ENCODE results near the gene IKZF2. TPM values are rescaled to one million over a fixed set of nuclear protein-coding genes. Genes with fewer than 3 reads are reported as not detected.
A peak's percentile ranks its signal among the peaks of the same experiment; 100 is the strongest.

The IKZF2 gene
- total RNA-seq, 2 experiments from 2014 or later, result 12.9 to 13.0 TPM

GRCh38 chr2:212959471-212960117 lies 191.8 kb downstream of the IKZF2 start:
- H3K4me1 Mint-ChIP-seq, result peaks cover 29% of the 10 kb centered on the region
- no peak overlapping the region for H3K4me3 Mint-ChIP-seq
- peaks cover 1% of the 10 kb centered on the region for H3K36me3 Mint-ChIP-seq
- no peak for DNase-seq
- no peaks in the 10 kb centered on the region for H3K27me3 Mint-ChIP-seq
- no peak overlapping the region for H3K27ac Mint-ChIP-seq
- H3K9me3 Mint-ChIP-seq, result peaks cover 5% of the 10 kb centered on the region

GRCh38 chr2:212958757-212959295 lies 192.6 kb downstream of the IKZF2 start:
- H3K27ac Mint-ChIP-seq, result peak overlapping the region; percentile 47
- H3K27me3 Mint-ChIP-seq, result no peaks in the 10 kb centered on the region
- H3K4me1 Mint-ChIP-seq, result peaks cover 29% of the 10 kb centered on the region
- peaks cover 1% of the 10 kb centered on the region for H3K36me3 Mint-ChIP-seq
- DNase-seq, result no peak
- peaks cover 5% of the 10 kb centered on the region for H3K9me3 Mint-ChIP-seq
- H3K4me3 Mint-ChIP-seq, result no peak overlapping the region

- Mint-ChIP-seq H3K27ac (no peak overlapping the region), H3K27me3 (peaks cover 3% of the 10 kb centered on the region), H3K4me1 (peaks cover 32% of the 10 kb centered on the region), H3K4me3 (no peak overlapping the region), H3K9me3 (peaks cover 5% of the 10 kb centered on the region), H3K36me3 (peaks cover 4% of the 10 kb centered on the region)
- DNase-seq, result no peak
Measured at GRCh38 chr2:212958133-212958532, 193.3 kb downstream of the IKZF2 start.

GRCh38 chr2:212957624-212958023 lies 193.8 kb downstream of the IKZF2 start:
- no peak overlapping the region for H3K27ac Mint-ChIP-seq
- H3K9me3 Mint-ChIP-seq, result peaks cover 5% of the 10 kb centered on the region
- no peak for DNase-seq
- H3K4me3 Mint-ChIP-seq, result no peak overlapping the region
- H3K4me1 Mint-ChIP-seq, result peaks cover 36% of the 10 kb centered on the region
- peaks cover 4% of the 10 kb centered on the region for H3K27me3 Mint-ChIP-seq
- peaks cover 5% of the 10 kb centered on the region for H3K36me3 Mint-ChIP-seq

GRCh38 chr2:212956665-212957607 lies 194.5 kb downstream of the IKZF2 start:
- Mint-ChIP-seq H3K9me3 (peaks cover 5% of the 10 kb centered on the region), H3K4me1 (peaks cover 38% of the 10 kb centered on the region), H3K27me3 (peaks cover 4% of the 10 kb centered on the region), H3K4me3 (no peak overlapping the region), H3K36me3 (peaks cover 5% of the 10 kb centered on the region), H3K27ac (peak overlapping the region; percentile 22)
- DNase-seq, result no peak

GRCh38 chr2:212953170-212953920 lies 198.1 kb downstream of the IKZF2 start:
- no peak for DNase-seq
- Mint-ChIP-seq H3K4me1 (peaks cover 24% of the 10 kb centered on the region), H3K9me3 (peaks cover 3% of the 10 kb centered on the region), H3K27ac (no peak overlapping the region), H3K4me3 (no peak overlapping the region), H3K36me3 (peaks cover 6% of the 10 kb centered on the region), H3K27me3 (peaks cover 4% of the 10 kb centered on the region)

- Mint-ChIP-seq H3K36me3 (peaks cover 6% of the 10 kb centered on the region), H3K4me3 (no peak overlapping the region)
- no peak for DNase-seq
Measured at GRCh38 chr2:212949786-212950185, 201.6 kb downstream of the IKZF2 start.

More at GRCh38 chr2:212949786-212950185, 201.6 kb downstream of the IKZF2 start:
- peaks cover 4% of the 10 kb centered on the region for H3K27me3 Mint-ChIP-seq
- H3K4me1 Mint-ChIP-seq, result peaks cover 9% of the 10 kb centered on the region
- no peaks in the 10 kb centered on the region for H3K9me3 Mint-ChIP-seq
- no peak overlapping the region for H3K27ac Mint-ChIP-seq

Other genes with a start within 250 kb of the IKZF2 start
- 10 to 100 TPM in 1 of 2 experiments, 1 to 10 TPM in 1; 9.9 to 11.6 TPM for gene SPAG16, start 132.9 kb upstream of the IKZF2 start, total RNA-seq

Measured in activated naive CD8-positive, alpha-beta T cell treated with anti-CD3 and anti-CD28 coated beads for 36 hours (primary cell).